ENCODE data around the gene TRAPPC14.
"Not testable (repeated sequence)": the region's sequence is repeated elsewhere in the genome, so short reads cannot be mapped to it uniquely, and the experiment has no call there.

TRAPPC14 gene

DNA sequence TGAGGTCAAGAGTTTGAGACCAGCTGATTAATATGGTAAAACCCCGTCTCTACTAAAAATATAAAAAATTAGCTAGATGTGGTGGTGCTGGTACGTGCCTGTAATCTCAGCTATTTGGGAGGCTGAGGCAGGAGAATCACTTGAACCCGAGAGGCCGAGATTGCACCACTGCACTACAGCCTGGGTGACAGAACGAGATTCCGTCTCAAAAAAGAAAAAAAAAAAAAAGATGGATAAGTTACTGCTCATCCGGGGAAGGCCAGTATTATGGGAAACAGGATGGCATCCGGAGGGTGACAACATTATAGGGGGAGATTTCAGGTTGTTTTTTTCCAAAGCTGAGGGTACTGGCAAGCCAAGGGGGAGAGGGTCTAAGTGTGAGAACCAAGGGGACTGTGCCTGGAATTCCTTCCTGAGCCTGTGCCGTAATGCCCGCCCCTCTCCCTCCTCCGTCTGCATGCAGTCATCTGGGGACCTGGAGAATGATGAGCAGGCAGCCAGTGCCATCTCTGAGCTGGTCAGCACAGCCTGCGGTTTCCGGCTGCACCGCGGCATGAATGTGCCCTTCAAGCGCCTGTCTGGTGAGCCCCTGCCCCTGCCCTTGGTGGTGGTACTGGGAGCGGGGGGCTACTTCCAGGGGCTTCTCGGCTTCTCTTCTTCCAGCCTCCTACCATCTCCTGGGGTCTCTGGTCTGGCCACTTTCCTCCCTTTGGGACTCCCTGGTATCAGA lies 5.4 kb downstream of the TRAPPC14 start:
- DNase-seq, result no peak

DNA sequence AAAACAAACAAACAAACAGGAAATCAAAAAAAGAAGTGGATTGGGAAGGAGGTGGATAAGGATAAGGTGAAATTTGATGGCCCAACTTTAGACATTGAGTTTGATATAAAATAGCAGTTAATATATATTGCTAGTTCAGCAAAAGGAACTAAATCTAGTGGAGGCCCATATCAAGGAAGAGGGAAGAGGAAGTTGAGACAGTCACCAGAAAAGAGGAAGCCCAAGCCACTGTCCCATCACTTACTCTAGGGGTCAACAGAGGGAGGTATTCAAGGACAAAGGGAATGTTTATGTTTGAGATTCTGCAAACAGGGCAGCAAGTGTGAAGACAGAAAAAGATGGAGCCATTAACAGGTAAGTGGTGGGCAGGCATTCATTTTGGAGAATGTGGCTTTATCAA lies 6.1 kb downstream of the TRAPPC14 start:
- no peak for DNase-seq

DNA sequence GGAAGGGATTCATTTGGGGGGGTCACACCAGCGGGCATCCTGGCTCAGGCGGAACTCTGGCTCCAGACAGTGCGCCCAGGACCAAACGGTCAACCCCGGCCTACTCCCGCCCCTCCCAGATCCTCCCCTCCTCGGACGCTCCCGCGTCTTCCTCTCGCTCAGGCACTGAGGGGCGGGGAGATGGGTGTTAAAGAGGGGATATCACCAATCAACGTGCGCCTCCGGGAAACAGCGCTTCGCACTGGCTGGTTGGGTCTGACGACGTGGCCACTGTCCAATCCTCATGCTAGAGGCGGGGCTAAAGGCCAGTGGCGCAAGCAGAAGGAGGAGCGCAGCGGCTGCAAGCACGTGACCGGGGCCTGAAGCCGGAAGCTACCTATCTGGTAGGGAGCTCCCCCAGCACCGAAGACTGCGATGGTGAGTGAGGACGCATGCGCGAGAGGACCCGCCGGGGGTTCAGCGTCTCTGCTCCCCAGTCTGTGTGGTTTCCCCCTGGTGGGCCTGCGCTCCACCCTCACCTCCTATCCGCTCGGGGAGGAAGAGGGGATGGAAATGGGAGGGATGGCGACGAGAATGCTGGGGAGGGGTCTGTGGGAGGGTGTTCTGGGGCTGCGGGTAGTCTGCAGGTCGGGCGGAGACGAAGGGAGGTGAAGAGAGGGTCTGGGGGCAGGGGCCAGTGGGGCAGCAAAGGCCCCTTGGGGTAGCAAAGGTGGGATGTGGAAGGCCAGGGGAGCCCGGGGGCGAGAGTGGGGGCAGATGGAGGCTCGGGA lies 9.8 kb downstream of the TRAPPC14 start, which contains the start of gene LAMTOR4:
LAMTOR4 (plus strand) TSS at position 360 of the 770 bp plus-strand sequence; CDS start at position 415, 55 bp downstream.
- peak; percentile 98 for DNase-seq

DNA sequence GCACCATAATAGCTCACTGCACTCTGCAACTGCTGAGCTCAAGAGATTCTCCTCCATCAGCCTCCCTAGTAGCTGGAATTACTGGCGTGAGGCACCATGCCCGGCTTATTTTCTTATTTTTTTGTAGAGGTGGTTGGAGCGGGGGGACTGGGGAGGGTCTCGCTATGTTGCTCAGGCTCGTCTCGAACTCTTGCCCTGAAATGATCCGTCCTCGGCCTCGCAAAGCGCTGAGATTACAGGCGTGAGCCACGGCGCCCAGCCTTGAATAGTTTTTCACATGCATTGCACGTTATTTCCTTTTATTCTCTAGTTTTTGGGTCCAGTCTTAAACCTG lies 10.3 kb downstream of the TRAPPC14 start:
- DNase-seq, result no peak

DNA sequence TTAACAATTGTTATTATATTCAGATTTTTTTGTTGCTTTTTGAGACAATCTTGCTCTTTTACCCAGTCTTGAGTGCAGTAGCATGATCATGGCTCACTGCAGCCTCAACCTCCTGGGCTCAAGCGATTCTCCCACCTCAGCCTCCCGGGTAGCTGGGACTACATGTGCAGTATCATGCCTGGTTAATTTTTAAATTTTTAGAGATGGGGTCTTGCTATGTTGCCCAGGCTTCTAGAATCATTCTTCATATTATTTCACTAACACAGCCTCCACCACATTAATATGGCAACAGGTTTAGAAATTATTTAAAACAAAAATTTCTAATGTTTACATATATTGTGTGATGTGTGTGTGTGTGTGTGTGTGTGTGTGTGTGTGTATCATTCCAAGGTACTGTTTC lies 11.2 kb downstream of the TRAPPC14 start:
- no peak for DNase-seq

DNA sequence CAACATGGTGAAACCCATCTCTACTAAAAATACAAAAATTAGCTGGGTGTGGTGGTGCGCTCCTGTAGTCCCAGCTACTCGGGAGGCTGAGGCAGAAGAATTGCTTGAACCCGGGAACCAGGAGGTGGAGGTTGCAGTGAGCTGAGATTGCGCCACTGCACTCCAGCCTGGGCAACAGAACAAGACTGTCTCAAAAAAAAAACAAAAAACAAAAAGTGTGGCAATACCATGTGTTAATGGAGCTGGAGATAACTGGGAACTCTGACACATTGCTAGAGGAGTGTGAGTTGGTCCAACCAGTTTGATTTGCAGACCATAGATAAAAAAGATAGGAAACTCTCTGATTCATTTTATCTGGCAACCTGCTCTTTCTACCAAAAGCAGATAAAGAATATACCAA lies 12.2 kb downstream of the TRAPPC14 start:
- not testable (repeated sequence) for DNase-seq

DNA sequence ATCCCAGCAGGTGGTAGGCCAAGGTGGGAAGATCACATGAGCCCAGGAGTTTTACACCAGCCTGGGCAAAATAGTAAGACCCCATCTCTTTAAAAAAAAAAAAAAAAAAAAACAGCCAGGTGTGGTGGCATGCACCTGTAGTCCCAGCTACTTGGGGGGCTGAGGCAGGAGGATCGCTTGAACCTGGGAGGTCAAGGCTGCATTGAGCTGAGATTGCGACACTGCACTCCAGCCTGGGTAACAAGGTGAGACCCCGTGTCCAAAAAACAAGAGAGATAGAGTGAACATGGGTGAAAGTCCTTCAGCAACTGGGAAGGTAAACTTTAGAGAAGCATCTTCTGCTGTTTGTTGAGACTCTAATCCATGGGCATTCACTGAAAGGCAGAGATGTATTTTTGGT lies 16.1 kb downstream of the TRAPPC14 start:
- no peak for DNase-seq

DNA sequence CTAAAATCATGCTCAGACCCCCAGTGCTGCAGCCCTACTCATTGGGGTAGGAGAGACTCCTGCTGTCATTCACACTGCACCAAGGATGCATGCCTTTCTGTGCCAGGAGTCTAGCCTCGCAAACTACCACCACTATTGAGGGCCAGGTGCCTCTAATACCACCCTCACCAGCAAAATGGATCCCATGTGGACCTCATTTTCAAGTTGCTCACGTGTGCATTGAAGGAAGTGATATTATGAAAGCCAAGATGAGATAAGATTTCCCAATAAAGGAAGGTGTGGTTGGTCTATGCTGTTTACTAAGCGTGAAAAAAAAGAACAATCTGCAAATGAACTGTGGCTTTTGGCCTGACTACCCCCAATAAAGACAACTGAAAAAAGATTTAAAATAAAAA lies 17.0 kb downstream of the TRAPPC14 start:
- no peak for DNase-seq

DNA sequence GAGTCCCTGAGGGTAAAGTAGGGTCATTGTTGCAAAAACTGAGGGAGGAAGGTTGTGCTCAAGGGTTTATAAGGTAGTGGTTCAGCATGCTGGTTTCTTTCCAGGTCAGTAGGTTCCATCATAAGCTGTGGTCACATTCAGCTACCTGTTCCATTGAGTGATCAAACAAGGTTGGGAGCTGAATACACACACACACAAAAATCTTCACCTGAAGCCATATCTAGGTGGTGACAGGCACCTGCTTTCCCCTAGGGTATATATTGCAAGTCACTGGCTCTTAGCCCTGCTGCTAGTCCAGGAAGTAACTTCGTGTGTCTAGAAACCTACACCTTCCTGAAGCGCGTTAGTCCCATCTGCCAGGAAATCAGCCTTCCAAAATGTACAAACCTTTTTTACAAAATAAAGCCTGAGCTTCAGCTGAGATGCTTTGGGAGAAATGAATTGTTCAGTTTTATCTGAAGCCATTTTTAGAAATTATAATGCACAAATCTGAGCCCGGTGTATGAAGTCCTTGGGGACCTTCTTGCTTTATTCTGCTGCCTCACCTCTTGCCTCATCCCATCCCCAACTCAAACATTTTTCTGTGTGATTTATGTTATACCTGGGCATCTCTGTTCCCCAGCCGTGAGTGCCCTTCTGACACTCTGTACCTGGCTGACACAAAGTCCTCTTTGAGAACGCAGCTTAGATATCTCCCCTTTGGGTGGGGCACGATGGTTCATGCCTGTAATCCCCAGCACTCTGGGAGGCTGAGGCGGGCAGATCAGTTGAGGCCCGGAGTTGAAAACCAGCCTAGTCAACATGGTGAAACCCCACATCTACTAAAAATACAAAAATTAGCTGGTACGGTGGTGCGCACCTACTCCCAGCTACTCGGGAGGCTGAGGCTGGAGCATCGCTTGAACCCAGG lies 20.4 kb downstream of the TRAPPC14 start:
- no peak for DNase-seq

DNA sequence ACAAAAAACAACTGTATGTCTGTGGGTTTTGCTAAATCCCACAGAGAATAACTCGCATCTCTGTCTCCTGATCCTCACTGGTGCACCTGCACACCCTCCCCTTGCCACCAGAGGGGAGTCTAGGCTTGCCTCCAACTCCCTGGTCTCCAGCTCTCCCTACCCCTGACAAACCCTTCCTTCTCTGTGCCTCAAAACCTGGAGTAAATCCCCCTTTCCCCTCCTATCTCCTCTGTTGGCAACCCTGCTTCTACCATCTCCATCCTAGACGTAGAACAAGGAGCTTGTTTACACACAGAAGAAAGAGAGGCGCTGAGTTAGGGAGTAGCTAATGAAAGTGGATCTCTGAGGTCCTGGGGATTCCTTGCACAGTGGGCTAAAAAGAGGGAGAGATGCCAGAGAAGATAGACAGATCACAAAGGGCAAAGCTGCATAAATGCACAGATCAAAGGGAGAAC lies 25.8 kb downstream of the TRAPPC14 start:
- no peak for DNase-seq

DNA sequence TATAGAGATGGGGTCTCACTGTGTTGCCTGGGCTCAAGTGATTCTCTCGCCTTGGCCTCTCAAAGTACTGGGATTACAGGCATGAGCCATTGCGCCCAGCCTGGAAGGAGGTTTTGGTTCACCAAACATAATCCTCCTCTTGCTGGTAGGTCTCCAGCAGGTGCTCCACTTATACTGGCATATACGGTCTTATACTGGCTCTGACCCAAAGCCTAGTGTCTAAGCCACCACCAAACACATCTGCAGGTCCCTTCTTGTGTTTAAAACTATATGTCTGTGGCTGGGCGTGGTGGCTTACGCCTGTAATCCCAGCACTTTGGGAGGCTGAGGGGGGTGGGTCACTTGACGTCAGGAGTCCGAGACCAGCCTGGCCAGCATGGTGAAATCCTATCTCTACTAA lies 26.4 kb downstream of the TRAPPC14 start:
- no peak for DNase-seq

DNA sequence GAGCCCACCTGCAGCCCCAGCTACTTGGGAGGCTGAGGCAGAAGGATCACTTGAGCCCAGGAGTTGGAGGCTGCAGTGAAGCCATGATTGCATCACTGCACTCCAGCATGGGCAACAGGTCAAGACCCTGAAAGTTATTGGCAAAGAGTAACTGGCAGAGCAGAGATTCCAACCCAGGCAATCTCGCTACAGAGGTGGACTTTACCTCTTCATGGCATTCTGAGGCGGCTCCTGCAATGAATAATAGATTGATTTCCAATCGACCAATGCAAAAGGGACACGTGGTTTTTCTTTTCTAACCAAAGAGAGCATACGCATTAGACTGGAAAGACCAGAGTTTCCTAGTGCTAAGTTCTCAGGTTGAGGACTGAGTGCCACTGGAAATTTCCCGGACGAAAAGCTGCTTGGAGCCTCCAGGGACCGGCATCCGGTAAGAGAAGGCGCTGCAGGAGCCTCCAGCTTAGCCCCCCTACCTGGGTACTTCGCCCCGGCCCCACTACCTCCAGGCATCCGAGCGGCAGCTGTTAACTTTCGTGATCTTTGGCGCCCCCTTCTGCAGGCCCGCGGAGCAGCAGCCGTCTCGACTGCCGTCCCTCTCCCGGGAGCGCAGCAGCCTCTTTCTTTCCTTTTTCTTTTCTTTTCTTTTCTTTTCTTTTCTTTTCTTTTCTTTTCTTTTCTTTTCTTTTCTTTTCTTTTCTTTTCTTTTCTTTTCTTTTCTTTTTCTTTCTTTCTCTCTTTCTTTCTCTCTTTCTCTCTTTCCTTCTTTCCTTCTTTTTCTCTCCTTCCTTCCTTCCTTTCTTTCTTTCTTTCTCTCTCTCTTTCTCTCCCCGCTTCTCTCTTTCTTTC lies 27.7 kb downstream of the TRAPPC14 start:
- DNase-seq, result peak; percentile 70

DNA sequence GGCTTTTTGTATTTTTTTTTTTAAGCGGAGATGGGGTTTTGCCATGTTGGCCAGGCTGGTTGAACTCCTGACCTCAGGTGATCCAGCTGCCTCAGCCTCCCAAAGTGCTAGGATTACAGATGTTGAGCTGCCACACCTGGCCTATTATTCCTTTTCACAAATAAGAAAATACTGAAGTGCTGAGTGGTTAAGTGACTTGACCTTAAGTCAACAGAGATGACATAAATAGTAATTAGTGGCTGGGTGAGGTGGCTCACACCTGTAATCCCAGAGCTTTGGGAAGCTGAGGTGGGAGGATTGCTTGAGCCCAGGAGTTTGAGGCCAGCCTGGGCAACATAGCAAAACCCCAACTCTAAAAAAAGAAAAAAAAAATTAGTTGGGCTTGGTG lies 28.3 kb downstream of the TRAPPC14 start:
- DNase-seq, result not testable (repeated sequence)

DNA sequence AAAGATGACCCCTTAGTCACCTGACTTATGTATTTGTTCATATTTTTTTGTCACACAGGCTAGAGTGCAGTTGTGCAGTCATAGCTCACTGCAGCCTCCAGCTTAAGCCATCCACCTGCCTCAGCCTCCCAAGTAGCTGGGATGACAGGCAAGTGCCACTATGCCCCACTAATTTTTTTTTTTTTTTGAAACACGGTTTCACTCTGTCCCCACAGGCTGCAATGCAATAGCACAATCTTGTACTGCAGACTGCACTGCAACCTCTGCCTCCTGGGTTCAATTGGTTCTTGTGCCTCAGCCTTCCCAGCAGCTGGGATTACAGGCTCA lies 29.9 kb downstream of the TRAPPC14 start:
- no peak for DNase-seq

DNA sequence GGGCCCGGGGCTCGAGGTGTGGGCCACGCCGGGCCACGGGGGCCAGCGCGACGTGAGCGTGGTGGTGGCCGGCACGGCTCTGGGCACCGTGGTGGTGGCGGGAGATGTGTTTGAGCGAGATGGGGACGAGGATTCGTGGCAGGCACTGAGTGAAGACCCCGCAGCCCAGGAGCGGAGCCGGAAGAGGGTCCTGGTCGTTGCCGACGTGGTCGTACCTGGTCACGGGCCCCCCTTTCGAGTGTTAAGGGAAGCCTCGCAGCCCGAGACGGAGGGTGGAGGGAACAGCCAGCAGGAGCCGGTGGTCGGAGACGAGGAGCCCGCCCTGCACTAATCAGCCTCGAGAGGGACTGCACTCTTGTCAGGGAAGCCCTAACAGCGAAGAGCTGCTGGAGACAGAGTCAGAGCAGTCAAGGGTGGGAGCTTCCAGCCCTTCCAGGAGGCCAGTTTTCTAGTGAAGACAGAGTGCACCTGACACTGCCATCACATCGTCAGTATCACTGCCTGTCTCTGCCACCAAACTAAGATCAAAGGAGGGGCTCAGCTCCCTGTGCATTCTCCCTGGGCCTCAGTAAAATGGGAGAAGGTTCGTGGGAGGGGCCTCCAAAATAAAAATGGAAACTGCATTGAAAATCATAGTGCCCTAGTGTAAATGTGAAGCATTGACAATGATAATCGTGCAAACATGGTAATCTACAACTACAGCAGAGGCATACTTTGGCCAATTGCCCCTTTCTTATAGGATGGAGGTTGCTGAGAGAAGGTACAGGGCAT lies 30.5 kb downstream of the TRAPPC14 start:
- no peak for DNase-seq

DNA sequence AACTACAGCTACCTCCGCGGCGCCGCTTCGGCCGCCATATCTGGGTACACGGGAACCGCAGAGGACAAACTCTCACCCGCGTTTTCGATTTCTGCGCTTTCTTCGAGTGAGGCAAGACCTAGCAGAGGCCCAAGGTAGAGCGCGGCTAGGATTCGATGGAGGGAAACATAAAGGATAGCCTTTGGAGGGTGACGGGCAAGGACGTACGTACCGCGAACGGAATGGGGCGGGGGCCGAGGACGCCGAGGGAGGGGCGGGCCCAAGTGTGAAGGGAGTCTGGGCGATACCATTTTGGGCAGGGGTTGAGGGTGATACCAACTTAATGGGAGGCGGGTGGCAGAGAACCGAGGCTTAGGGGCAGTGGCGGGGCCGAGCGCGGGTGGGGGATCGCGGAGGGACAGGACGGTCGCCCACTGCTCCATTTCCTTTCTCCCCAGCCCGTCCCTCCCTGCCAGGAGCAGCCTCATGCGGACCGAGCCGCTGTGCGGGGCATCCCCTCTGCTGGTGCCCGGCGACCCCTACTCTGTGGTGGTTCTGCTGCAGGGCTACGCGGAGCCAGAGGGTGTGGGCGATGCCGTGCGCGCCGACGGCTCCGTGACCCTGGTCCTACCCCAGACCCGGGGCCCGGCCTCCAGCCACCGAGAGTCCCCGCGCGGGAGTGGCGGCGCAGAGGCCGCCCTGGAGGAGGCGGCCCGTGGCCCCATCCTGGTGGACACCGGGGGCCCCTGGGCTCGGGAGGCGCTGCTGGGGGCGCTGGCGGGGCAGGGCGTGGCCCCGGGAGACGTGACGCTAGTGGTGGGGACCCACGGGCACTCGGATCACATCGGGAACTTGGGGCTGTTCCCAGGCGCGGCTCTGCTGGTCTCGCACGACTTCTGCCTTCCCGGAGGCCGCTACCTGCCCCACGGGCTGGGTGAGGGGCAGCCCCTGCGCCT lies 31.3 kb downstream of the TRAPPC14 start, which contains the start of gene MBLAC1:
MBLAC1 (plus strand) TSS at position 37 of the 935 bp plus-strand sequence; CDS start at position 466, 429 bp downstream.
- DNase-seq, result peak; percentile 95

DNA sequence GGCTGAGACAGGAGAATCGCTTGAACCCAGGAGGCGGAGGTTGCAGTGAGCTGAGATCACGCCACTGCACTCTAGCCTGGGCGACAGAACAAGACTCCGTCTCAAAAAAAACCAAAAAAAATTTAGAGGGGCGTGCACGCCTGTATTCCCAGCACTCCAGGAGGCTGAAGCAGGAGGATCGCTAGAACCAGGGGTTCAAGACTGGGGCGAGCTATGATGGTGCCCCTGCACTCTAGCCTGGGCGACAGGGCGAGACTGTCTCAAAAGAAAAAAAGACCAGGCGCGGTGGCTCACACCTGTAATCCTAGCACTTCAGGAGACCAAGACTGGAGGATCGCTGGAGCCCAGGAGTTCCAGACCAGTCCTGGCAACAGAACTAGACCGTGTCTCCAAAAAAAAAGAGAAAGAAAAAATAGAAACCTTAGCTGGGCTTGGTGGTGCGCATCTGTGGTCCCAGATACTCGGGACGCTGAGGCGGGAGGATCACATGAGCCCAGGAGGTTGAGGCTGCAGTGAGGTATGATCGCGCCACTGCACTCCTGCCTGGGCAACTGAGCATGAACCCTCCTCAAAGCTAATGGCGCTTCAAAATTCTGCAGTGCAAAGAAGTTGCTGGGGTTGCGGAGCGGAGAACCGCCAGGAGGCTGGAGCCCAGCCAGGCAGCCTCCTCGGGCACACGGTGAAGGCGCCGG lies 32.1 kb downstream of the TRAPPC14 start:
- DNase-seq, result no peak

DNA sequence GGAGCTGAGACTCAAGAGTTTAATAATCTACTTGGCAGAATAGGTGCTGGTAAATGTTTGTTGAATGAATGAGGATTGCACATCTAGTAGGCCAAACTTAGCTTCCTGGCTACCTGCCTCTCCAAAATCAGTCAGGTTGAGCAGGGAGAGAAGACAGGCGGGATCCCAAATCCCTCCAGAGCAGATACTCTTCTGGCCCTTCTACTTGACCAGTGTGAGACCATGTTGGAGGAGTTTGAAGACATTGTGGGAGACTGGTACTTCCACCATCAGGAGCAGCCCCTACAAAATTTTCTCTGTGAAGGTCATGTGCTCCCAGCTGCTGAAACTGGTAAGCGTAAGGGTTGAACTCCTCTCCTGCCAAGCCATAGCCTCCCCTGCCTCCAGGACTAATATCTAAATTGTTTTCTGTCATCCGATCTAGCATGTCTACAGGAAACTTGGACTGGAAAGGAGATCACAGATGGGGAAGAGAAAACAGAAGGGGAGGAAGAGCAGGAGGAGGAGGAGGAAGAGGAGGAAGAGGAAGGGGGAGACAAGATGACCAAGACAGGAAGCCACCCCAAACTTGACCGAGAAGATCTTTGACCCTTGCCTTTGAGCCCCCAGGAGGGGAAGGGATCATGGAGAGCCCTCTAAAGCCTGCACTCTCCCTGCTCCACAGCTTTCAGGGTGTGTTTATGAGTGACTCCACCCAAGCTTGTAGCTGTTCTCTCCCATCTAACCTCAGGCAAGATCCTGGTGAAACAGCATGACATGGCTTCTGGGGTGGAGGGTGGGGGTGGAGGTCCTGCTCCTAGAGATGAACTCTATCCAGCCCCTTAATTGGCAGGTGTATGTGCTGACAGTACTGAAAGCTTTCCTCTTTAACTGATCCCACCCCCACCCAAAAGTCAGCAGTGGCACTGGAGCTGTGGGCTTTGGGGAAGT lies 34.0 kb downstream of the TRAPPC14 start:
- DNase-seq, result no peak

DNA sequence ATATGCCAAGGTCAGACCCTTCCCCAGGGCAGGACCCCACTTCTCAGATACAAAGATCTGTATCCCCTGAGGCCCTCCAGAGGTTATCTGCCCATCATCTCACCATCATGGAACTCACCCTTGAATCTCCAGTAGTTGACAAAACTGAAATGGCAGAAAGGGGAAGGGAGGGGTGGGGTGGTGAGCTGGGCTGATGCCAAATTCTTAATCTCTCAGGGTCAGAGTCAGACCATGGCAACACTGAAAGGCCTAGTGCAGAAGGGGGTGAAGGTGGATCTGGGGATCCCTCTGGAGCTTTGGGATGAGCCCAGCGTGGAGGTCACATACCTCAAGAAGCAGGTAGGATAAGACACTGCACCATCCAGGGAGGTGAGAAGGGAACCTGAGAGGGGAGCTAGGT lies 36.0 kb downstream of the TRAPPC14 start:
- no peak for DNase-seq

All from NCI-H1105 (cell line).